Mammary epithelial cell (primary cell): ENCODE measurements around the gene GKN2.
"Not testable (repeated sequence)": the region's sequence is repeated elsewhere in the genome, so short reads cannot be mapped to it uniquely, and the experiment has no call there.

Experiments used
- EZH2 ChIP-seq: IDR thresholded peaks from 2 replicates; pipeline ENCODE4 v1.6.1; 2012; ENCODE audit warnings: low read length, inconsistent platforms, borderline replicate concordance
- TF ChIP-seq, protein P1 (sequence below), 2 donors: IDR thresholded peaks in 1 of 2; conservative IDR thresholded peaks in 1 of 2; 2 replicates each; pipeline ENCODE4 v1.5.1; 2011 to 2012; ENCODE audit warnings: inconsistent platforms in 2 of 2, low read length in 2 of 2, mild to moderate bottlenecking in 2 of 2, control low read depth in 1 of 2, low read depth in 1 of 2; ENCODE audit not compliant: insufficient read depth in 1 of 2; ENCODE audit errors: extremely low read depth in 1 of 2

DNA sequence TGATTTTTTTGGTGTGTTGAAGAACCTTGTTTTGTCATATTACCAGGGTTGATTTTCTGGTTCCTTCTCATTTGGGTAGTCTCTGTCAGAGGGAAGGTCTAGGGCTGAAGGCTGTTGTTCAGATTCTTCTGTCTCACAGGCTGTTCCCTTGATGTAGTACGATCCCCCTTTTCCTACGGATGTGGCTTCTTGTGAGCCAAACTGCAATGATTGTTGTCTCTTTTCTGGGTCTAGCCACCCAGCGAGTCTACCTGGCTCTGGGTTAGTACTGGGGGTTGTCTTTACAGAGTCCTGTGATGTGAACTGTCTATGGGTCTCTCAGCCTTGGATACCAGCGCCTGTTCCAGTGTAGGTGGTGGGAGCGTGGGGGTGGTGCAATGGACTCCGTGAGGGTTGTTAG lies 56.7 kb downstream of the GKN2 start:
- TF ChIP-seq, protein P1, sequence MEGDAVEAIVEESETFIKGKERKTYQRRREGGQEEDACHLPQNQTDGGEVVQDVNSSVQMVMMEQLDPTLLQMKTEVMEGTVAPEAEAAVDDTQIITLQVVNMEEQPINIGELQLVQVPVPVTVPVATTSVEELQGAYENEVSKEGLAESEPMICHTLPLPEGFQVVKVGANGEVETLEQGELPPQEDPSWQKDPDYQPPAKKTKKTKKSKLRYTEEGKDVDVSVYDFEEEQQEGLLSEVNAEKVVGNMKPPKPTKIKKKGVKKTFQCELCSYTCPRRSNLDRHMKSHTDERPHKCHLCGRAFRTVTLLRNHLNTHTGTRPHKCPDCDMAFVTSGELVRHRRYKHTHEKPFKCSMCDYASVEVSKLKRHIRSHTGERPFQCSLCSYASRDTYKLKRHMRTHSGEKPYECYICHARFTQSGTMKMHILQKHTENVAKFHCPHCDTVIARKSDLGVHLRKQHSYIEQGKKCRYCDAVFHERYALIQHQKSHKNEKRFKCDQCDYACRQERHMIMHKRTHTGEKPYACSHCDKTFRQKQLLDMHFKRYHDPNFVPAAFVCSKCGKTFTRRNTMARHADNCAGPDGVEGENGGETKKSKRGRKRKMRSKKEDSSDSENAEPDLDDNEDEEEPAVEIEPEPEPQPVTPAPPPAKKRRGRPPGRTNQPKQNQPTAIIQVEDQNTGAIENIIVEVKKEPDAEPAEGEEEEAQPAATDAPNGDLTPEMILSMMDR (conservative IDR thresholded peaks at IDR 0.05 in 1 of 2, IDR thresholded peaks at IDR 0.05 in 1 of 2; ENCODE audit: extremely low read depth in 1 of 2, insufficient read depth in 1 of 2, low read depth in 1 of 2, low read length in 2 of 2): not testable (repeated sequence)
- TF ChIP-seq EZH2: not testable (repeated sequence)
